BLaER1 (cell line): ENCODE results near the gene SYT9.

Source experiments
- H3K27ac ChIP-seq: shearing (Covaris generic); formaldehyde crosslinking; 2 replicates; pipeline ENCODE4 v1.8.1; 2022
- H3K27me3 ChIP-seq: shearing (Covaris generic); formaldehyde crosslinking; 2 replicates; pipeline ENCODE4 v1.8.1; 2022
- H3K36me3 ChIP-seq: shearing (Covaris generic); formaldehyde crosslinking; 2 replicates; pipeline ENCODE4 v1.8.1; 2022
- H3K4me1 ChIP-seq: shearing (Covaris generic); formaldehyde crosslinking; 2 replicates; pipeline ENCODE4 v1.8.1; 2022
- H3K4me2 ChIP-seq: shearing (Covaris generic); formaldehyde crosslinking; 2 replicates; pipeline ENCODE4 v1.8.1; 2022
- H3K4me3 ChIP-seq: shearing (Covaris generic); formaldehyde crosslinking; 2 replicates; pipeline ENCODE4 v1.8.1; 2022
- H3K9ac ChIP-seq: shearing (Covaris generic); formaldehyde crosslinking; 2 replicates; pipeline ENCODE4 v1.8.1; 2022
- H3K9me3 ChIP-seq: shearing (Covaris generic); formaldehyde crosslinking; 2 replicates; pipeline ENCODE4 v1.8.1; 2022
- H4K20me1 ChIP-seq: shearing (Covaris generic); formaldehyde crosslinking; 2 replicates; pipeline ENCODE4 v1.8.1; 2022
- Cebpa-rat ChIP-seq: shearing (Covaris generic); IDR thresholded peaks from 2 replicates; pipeline ENCODE4 v1.8.1; 2022

The SYT9 gene

DNA sequence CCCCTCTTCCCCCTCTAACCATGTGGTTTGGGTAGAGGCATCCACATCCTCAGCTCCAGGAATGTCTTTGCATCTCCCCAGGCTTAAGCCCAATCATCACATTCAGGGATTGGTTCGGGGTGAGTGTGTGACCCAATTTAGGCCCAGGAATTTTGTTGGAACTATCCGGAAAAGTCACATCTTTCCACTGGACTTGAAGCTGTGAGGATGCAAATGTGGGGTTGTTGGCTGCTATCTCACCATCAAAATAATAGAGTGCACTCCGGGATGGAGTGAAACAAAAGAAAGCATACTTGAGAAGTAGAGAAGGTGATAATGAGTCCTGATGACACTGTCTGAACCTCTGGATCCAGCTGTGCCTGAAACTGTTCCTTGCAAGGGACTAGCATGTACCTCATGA is 199.8 kb downstream of the SYT9 start:
- Histone ChIP-seq H3K4me1 (peaks cover 6% of the 10 kb centered on the region; the same call in 1 of the 2 replicates), H3K27ac (no peak overlapping the region), H3K36me3 (no peaks in the 10 kb centered on the region), H4K20me1 (no peaks in the 10 kb centered on the region), H3K9me3 (no peaks in the 10 kb centered on the region), H3K27me3 (no peaks in the 10 kb centered on the region), H3K4me3 (no peak overlapping the region), H3K4me2 (no peak overlapping the region), H3K9ac (no peak overlapping the region)
- TF ChIP-seq Cebpa-rat, result no peak

DNA sequence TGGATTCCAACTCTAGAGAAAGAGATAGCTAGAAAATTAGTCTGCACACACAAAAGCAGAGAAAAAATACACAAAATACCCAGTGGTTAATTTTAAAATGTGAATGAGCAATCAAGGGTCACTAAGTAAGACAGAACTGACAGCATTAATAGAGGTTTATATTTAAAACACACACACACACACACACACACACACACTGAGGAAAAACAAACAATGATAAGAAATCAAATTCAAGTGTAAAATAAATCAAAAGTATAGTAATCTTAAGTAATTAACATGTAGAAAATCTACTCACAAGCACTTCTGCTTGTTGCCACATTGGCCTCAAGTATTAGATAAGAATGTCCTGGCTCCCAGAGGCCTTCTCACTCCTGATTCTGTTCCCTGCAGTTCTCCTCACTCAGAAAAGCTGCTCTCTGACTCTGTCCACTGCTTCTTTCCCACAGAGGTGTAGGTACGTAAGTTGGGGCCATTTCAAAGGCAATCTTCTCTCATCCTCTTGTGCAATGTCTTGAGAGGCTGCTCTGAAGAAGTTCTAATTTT is 200.3 kb downstream of the SYT9 start:
- no peak overlapping the region for H3K27ac ChIP-seq
- TF ChIP-seq Cebpa-rat, result no peak
- peaks cover 6% of the 10 kb centered on the region; the same call in 1 of the 2 replicates for H3K4me1 ChIP-seq
- H3K27me3 ChIP-seq, result no peaks in the 10 kb centered on the region
- H3K4me2 ChIP-seq, result no peak overlapping the region
- no peak overlapping the region for H3K4me3 ChIP-seq
- H3K9me3 ChIP-seq, result no peaks in the 10 kb centered on the region
- H3K36me3 ChIP-seq, result no peaks in the 10 kb centered on the region
- H4K20me1 ChIP-seq, result no peaks in the 10 kb centered on the region
- no peak overlapping the region for H3K9ac ChIP-seq

DNA sequence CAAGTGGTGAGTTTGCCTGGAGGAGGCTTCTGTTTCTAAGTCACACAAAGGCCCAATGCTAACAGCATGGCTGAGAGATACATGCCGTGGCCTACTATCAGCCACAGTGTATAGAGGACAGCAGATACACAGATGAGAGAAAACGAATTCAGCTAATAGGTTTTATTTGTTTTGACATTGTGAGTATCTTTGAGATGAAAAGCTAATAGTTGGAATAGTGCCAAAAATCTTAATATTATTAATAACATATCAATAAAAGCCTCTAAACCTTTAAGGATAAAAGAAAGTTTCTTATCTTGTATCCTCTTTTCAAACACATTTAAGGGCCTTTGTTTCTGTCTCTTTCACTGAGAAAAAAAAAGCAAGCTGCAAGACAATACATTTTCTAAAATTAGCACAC is 203.2 kb downstream of the SYT9 start:
- H3K9ac ChIP-seq, result no peak overlapping the region
- no peak for TF ChIP-seq Cebpa-rat
- H3K36me3 ChIP-seq, result no peaks in the 10 kb centered on the region
- no peaks in the 10 kb centered on the region for H3K27me3 ChIP-seq
- H4K20me1 ChIP-seq, result no peaks in the 10 kb centered on the region
- no peaks in the 10 kb centered on the region for H3K4me1 ChIP-seq
- H3K4me3 ChIP-seq, result no peak overlapping the region
- H3K9me3 ChIP-seq, result no peaks in the 10 kb centered on the region
- no peak overlapping the region for H3K4me2 ChIP-seq
- H3K27ac ChIP-seq, result no peak overlapping the region

- H3K4me1 ChIP-seq, result no peaks in the 10 kb centered on the region
- no peak overlapping the region for H3K4me2 ChIP-seq
- H3K4me3 ChIP-seq, result no peak overlapping the region
- H3K9me3 ChIP-seq, result no peaks in the 10 kb centered on the region
- no peak for TF ChIP-seq Cebpa-rat
- H3K9ac ChIP-seq, result no peak overlapping the region
- no peaks in the 10 kb centered on the region for H3K27me3 ChIP-seq
- H4K20me1 ChIP-seq, result no peaks in the 10 kb centered on the region
- no peak overlapping the region for H3K27ac ChIP-seq
- no peaks in the 10 kb centered on the region for H3K36me3 ChIP-seq
Measured at GRCh38 chr11:7457211-7457610, 205.5 kb downstream of the SYT9 start.

DNA sequence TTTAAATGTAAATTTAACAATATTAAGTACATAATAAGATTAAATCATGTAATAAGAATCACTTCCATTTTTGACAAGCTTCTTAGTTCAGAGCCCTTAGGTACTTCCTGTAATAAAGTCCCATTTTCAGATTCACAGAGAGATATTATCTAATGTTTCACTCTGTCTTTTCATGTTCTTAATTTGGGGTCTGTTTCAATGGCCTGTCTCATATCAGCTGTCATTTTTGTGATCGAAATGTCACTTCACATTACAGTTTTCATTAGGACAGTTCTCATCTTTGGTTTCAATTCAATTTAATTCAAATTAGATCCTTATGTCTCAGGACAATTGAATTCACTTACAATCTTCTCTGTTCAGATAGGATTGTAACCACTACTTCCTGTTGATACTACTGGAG is 211.0 kb downstream of the SYT9 start:
- Histone ChIP-seq H3K9ac (no peak overlapping the region), H3K27me3 (no peaks in the 10 kb centered on the region), H3K27ac (no peak overlapping the region), H3K36me3 (no peaks in the 10 kb centered on the region), H3K9me3 (no peaks in the 10 kb centered on the region), H4K20me1 (no peaks in the 10 kb centered on the region), H3K4me1 (no peaks in the 10 kb centered on the region), H3K4me2 (no peak overlapping the region), H3K4me3 (no peak overlapping the region)
- TF ChIP-seq Cebpa-rat, result no peak

DNA sequence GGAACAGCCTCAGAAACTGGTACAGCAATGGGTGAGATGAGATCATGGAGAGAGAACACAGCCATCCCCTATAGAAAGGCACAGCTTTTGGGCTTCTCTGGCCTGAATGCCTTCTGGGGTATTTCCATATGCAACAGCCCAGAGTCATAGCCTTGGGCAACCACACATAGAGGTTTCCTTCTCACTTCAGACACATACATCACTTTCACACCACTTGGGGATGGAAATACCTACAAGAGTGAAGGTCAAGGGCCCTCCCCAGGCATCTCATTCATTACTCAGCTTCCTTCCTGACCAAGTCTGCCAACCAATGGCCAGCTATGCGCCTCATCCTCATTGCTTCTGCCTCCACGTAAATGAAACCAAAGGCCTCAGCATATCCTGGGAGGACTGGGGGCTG is 215.9 kb downstream of the SYT9 start:
- H3K4me1 ChIP-seq, result 0 out of 2 replicates have a peak, but pooled peaks cover 5% of the 10 kb centered on the region
- no peak for TF ChIP-seq Cebpa-rat
- H3K9ac ChIP-seq, result no peak overlapping the region
- no peaks in the 10 kb centered on the region for H4K20me1 ChIP-seq
- no peak overlapping the region for H3K27ac ChIP-seq
- no peaks in the 10 kb centered on the region for H3K9me3 ChIP-seq
- no peak overlapping the region for H3K4me2 ChIP-seq
- H3K4me3 ChIP-seq, result no peak overlapping the region
- no peaks in the 10 kb centered on the region for H3K36me3 ChIP-seq
- H3K27me3 ChIP-seq, result no peaks in the 10 kb centered on the region

DNA sequence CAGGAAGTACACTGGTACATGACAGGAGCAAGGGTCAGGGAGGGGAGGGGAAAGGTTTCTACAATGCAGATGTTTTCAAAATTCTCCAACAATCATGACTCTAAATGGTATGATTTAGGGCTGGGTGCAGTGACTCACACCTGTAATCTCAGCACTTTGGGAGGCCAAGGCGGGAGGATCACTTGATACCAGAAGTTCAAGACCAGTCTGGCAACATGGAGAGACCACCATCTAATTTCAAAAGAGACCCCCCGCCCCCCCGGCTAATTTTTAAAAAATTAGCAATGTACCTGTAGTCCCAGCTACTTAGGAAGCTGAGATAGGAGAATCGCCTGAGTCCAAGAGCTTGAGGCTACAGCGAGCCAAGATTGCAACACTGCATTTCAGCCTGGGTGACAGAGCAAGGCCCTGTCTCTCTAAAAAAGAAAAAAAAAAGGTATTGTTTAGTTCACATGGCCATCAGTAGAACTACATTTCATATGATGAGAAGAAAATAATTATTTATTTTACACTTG is 217.7 kb downstream of the SYT9 start:
- no peaks in the 10 kb centered on the region for H3K9me3 ChIP-seq
- H3K4me3 ChIP-seq, result no peak overlapping the region
- no peaks in the 10 kb centered on the region for H4K20me1 ChIP-seq
- no peaks in the 10 kb centered on the region for H3K27me3 ChIP-seq
- no peak overlapping the region for H3K27ac ChIP-seq
- no peaks in the 10 kb centered on the region for H3K36me3 ChIP-seq
- H3K4me1 ChIP-seq, result peaks cover 14% of the 10 kb centered on the region
- no peak overlapping the region for H3K9ac ChIP-seq
- TF ChIP-seq Cebpa-rat, result no peak
- no peak overlapping the region for H3K4me2 ChIP-seq

DNA sequence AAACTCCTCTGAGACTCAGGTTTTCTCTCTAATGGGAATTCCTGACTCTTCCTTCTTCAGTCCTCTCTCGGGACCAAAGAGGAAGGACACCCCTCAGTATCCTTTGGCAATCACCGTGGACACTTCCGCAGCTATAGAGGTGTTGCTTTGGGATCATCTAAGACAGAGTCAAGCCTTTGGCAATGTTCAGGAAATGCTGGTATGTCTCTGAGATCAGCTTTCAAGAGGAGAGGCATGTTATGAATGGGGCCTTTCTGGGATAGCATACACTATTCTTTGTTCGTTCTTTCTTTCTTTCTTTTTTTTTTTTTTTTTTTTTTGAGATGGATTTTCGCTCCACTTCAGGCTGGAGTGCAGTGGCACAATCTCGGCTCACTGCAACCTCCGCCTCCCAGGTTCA is 219.4 kb downstream of the SYT9 start:
- Histone ChIP-seq H3K36me3 (no peaks in the 10 kb centered on the region), H3K4me3 (no peak overlapping the region)
- no peak for TF ChIP-seq Cebpa-rat

DNA sequence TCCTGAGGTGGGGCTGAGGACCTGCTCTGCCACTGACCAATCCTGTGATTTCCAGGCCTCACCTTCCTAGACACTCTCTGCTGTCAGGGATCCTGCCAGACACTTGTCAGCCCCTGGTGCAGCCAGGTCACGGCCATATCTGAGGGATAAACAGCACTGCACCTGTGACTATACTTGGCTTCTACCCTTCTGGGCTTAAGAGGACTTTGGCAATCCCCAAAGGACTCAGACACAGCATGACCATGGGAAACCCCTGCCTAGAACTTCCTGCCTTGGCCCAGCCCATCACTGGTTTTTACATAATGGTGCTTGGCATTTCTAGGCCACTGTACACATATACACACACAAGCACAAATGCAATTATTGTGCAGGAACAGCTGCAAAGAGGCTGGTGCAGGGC is 222.0 kb downstream of the SYT9 start:
- Histone ChIP-seq H3K27ac (no peak overlapping the region), H3K9ac (no peak overlapping the region), H3K4me3 (no peak overlapping the region), H3K4me2 (peak overlapping the region; percentile 33; the same call in 1 of the 2 replicates), H3K27me3 (no peaks in the 10 kb centered on the region), H3K4me1 (peaks cover 14% of the 10 kb centered on the region), H3K36me3 (no peaks in the 10 kb centered on the region), H4K20me1 (no peaks in the 10 kb centered on the region), H3K9me3 (no peaks in the 10 kb centered on the region)
- no peak for TF ChIP-seq Cebpa-rat

More for the DNA sequence above, 219.4 kb downstream of the SYT9 start:
- no peak overlapping the region for H3K4me2 ChIP-seq
- no peak overlapping the region for H3K9ac ChIP-seq
- peaks cover 14% of the 10 kb centered on the region for H3K4me1 ChIP-seq
- H3K27ac ChIP-seq, result no peak overlapping the region
- no peaks in the 10 kb centered on the region for H3K9me3 ChIP-seq
- no peaks in the 10 kb centered on the region for H4K20me1 ChIP-seq
- no peaks in the 10 kb centered on the region for H3K27me3 ChIP-seq

- Histone ChIP-seq H3K9ac (no peak overlapping the region), H3K4me1 (peaks cover 1% of the 10 kb centered on the region; the same call in 1 of the 2 replicates), H3K27ac (no peak overlapping the region), H3K4me3 (no peak overlapping the region), H3K36me3 (no peaks in the 10 kb centered on the region), H3K9me3 (no peaks in the 10 kb centered on the region), H3K27me3 (no peaks in the 10 kb centered on the region), H4K20me1 (no peaks in the 10 kb centered on the region), H3K4me2 (no peak overlapping the region)
- TF ChIP-seq Cebpa-rat, result no peak
Measured at GRCh38 chr11:7480113-7480512, 228.4 kb downstream of the SYT9 start.

DNA sequence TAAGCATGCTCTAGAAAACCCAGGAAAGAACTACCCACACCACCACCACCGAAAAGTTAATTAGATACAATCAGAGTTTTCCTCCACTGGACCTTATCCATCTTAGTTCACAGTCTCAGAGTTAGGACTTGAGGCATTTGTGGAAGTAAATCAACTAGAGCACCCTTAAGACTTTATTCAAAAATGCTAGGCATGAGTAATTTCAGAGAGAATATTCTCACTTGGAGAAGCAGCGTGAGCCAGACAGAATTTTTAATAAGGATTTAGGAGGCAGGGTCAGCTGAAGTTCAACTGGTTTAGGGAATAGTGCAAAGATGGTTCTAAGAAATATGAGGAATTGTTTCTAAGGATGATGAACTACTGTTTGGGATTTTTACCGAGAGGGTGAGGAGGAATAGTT is 232.4 kb downstream of the SYT9 start:
- Histone ChIP-seq H3K4me1 (peaks cover 7% of the 10 kb centered on the region; the same call in 1 of the 2 replicates), H3K9ac (no peak overlapping the region), H3K36me3 (no peaks in the 10 kb centered on the region), H3K4me2 (no peak overlapping the region), H4K20me1 (no peaks in the 10 kb centered on the region), H3K27ac (no peak overlapping the region), H3K9me3 (no peaks in the 10 kb centered on the region), H3K27me3 (no peaks in the 10 kb centered on the region), H3K4me3 (no peak overlapping the region)
- TF ChIP-seq Cebpa-rat, result no peak
